HG03439 (cell line): ENCODE data around the gene RPTOR.
"Not testable (repeated sequence)": the region's sequence is repeated elsewhere in the genome, so short reads cannot be mapped to it uniquely, and the experiment has no call there.

Experiments
- ATAC-seq: cut with Tn5 transposase; IDR thresholded peaks from one replicate; pipeline ENCODE4 v1.9.1; 2021; ENCODE audit warnings: mild to moderate bottlenecking, moderate library complexity; ENCODE audit not compliant: unreplicated experiment

Gene RPTOR

GRCh38 chr17:80803451-80804428, 259.1 kb downstream of the RPTOR start:
- no peak for ATAC-seq

- ATAC-seq: no peak
Observed at GRCh38 chr17:80804466-80804865, 259.8 kb downstream of the RPTOR start.

- ATAC-seq: no peak
Observed at GRCh38 chr17:80805032-80805751, 260.6 kb downstream of the RPTOR start.

GRCh38 chr17:80807014-80807413, 262.4 kb downstream of the RPTOR start:
- ATAC-seq: no peak

- no peak for ATAC-seq
Observed at GRCh38 chr17:80807882-80808281, 263.2 kb downstream of the RPTOR start.

- ATAC-seq: no peak
Observed at GRCh38 chr17:80811181-80812105, 266.8 kb downstream of the RPTOR start.

- no peak for ATAC-seq
Observed at GRCh38 chr17:80812362-80813088, 267.9 kb downstream of the RPTOR start.

GRCh38 chr17:80813318-80813717, 268.7 kb downstream of the RPTOR start:
- ATAC-seq: no peak

GRCh38 chr17:80814491-80814890, 269.9 kb downstream of the RPTOR start:
- no peak for ATAC-seq

GRCh38 chr17:80815151-80815681, 270.6 kb downstream of the RPTOR start:
- ATAC-seq: no peak

GRCh38 chr17:80815718-80816117, 271.1 kb downstream of the RPTOR start:
- not testable (repeated sequence) for ATAC-seq

- no peak for ATAC-seq
Observed at GRCh38 chr17:80816241-80817103, 271.8 kb downstream of the RPTOR start.

GRCh38 chr17:80817321-80817845, 272.7 kb downstream of the RPTOR start:
- no peak for ATAC-seq

GRCh38 chr17:80817861-80818260, 273.2 kb downstream of the RPTOR start:
- no peak for ATAC-seq

- no peak for ATAC-seq
Observed at GRCh38 chr17:80818871-80819270, 274.2 kb downstream of the RPTOR start.

GRCh38 chr17:80819422-80820164, 275.0 kb downstream of the RPTOR start:
- no peak for ATAC-seq

GRCh38 chr17:80820331-80820730, 275.7 kb downstream of the RPTOR start:
- no peak for ATAC-seq

GRCh38 chr17:80821546-80821945, 276.9 kb downstream of the RPTOR start:
- ATAC-seq: no peak
